Peyer's patch (tissue), 4 donors: Measurements from ENCODE around the gene LHX1. TPM values are rescaled to one million over a fixed set of nuclear protein-coding genes. Genes with fewer than 3 reads are reported as not detected.

ENCODE experiments used
- DNase-seq, 3 donors: peaks; one replicate each; pipeline ENCODE4 v3.0.0-alpha.2; 2017 to 2019
- H3K27ac ChIP-seq, 4 donors: fragments of 200-600 bp; sonication (generic); one replicate each; pipeline ENCODE4 v1.5.1; 2016 to 2019
- H3K27me3 ChIP-seq, 2 donors: fragments of 200-600 bp; sonication (generic); one replicate each; pipeline ENCODE4 v1.5.1; 2019
- H3K36me3 ChIP-seq, 3 donors: fragments of 200-600 bp; sonication (generic); one replicate each; pipeline ENCODE4 v1.5.1; 2016 to 2019
- H3K4me1 ChIP-seq, 4 donors: fragments of 200-600 bp; sonication (generic); one replicate each; pipeline ENCODE4 v1.5.1; 2016 to 2019
- H3K4me3 ChIP-seq, 4 donors: fragments of 200-600 bp; sonication (generic); 1 replicate in 3 of 4; 2 replicates in 1 of 4; pipeline ENCODE4 v1.5.1; 2016 to 2019; ENCODE audit warnings: mild to moderate bottlenecking in 1 of 4
- H3K9me3 ChIP-seq, 4 donors: fragments of 200-600 bp; sonication (generic); one replicate each; pipeline ENCODE4 v1.5.1; 2016 to 2019; ENCODE audit warnings: mild to moderate bottlenecking in 1 of 4
- CTCF ChIP-seq, 6 experiments: fragments of 450-650 bp in 4 of 6; fragments of 200-600 bp in 2 of 6; sonication (generic) in 1 of 6; IDR thresholded peaks; one replicate each; pipeline ENCODE4 v1.5.1; 2017 to 2019; ENCODE audit warnings: antibody characterized with exemption in 6 of 6, mild to moderate bottlenecking in 3 of 6, moderate library complexity in 1 of 6
- POLR2A ChIP-seq, 2 donors: fragments of 450-650 bp; IDR thresholded peaks; one replicate each; pipeline ENCODE4 v1.5.1; 2017; ENCODE audit warnings: antibody characterized with exemption in 2 of 2, mild to moderate bottlenecking in 2 of 2, moderate library complexity in 2 of 2
- total RNA-seq, 4 donors: library from RNA; depleted of rRNA; stranded (reverse); fragments of >200 nt; gene quantifications; one replicate each; pipeline ENCODE4 v1.1.0, GENCODE V29; 2016

The LHX1 gene
- total RNA-seq, 4 donors from 2014 or later = not detected

- no peak for DNase-seq
- H3K4me1 ChIP-seq = peaks cover 1 to 38% (median 25%) of the 10 kb centered on the region in 4 donors
- no peak overlapping the region for H3K4me3 ChIP-seq
- H3K27me3 ChIP-seq = peaks cover under 1 to 90% of the 10 kb centered on the region in 2 donors
- no peak overlapping the region for H3K27ac ChIP-seq
- H3K9me3 ChIP-seq = peaks cover 0 to 14% (median 0%) of the 10 kb centered on the region in 4 donors
- no peak for TF ChIP-seq CTCF (IDR thresholded peaks at IDR 0.05)
- TF ChIP-seq POLR2A (IDR thresholded peaks at IDR 0.05) = no peak
- H3K36me3 ChIP-seq = no peaks in the 10 kb centered on the region
These were observed 4.2 kb downstream of the LHX1 start for GRCh38 chr17:36941265-36942010.

- no peak for DNase-seq
- TF ChIP-seq POLR2A (IDR thresholded peaks at IDR 0.05) = no peak
- TF ChIP-seq CTCF (IDR thresholded peaks at IDR 0.05) = no peak
- Histone ChIP-seq H3K9me3 (peaks cover 0 to 14% (median 0%) of the 10 kb centered on the region in 4 donors), H3K27ac (no peak overlapping the region), H3K4me1 (peaks cover 0 to 31% (median 19%) of the 10 kb centered on the region in 4 donors), H3K4me3 (peak overlapping the region in 3 of 4 donors; percentile 3 to 21 (median 10)), H3K27me3 (peaks cover 0 to 89% of the 10 kb centered on the region in 2 donors), H3K36me3 (no peaks in the 10 kb centered on the region)
These were observed 4.8 kb downstream of the LHX1 start for GRCh38 chr17:36942019-36942599.

GRCh38 chr17:36942631-36943125 is 5.4 kb downstream of the LHX1 start:
- H3K4me3 ChIP-seq = peak overlapping the region in 2 of 4 donors; percentile 3 to 10
- DNase-seq = no peak
- peaks cover 0 to 89% of the 10 kb centered on the region in 2 donors for H3K27me3 ChIP-seq
- peaks cover 0 to 14% (median 0%) of the 10 kb centered on the region in 4 donors for H3K9me3 ChIP-seq
- no peaks in the 10 kb centered on the region for H3K36me3 ChIP-seq
- H3K4me1 ChIP-seq = peaks cover 0 to 25% (median 14%) of the 10 kb centered on the region in 4 donors
- no peak for TF ChIP-seq POLR2A (IDR thresholded peaks at IDR 0.05)
- TF ChIP-seq CTCF (IDR thresholded peaks at IDR 0.05) = no peak
- no peak overlapping the region for H3K27ac ChIP-seq

GRCh38 chr17:36943250-36944191 is 6.2 kb downstream of the LHX1 start:
- peaks cover 0 to 23% (median 12%) of the 10 kb centered on the region in 4 donors for H3K4me1 ChIP-seq
- H3K9me3 ChIP-seq = peaks cover 0 to 14% (median 0%) of the 10 kb centered on the region in 4 donors
- DNase-seq = no peak
- no peak overlapping the region for H3K27ac ChIP-seq
- no peak overlapping the region for H3K4me3 ChIP-seq
- no peaks in the 10 kb centered on the region for H3K36me3 ChIP-seq
- TF ChIP-seq CTCF (IDR thresholded peaks at IDR 0.05) = no peak
- TF ChIP-seq POLR2A (IDR thresholded peaks at IDR 0.05) = no peak
- peaks cover 0 to 81% of the 10 kb centered on the region in 2 donors for H3K27me3 ChIP-seq

- H3K4me1 ChIP-seq = peaks cover 0 to 22% (median 11%) of the 10 kb centered on the region in 4 donors
- H3K27ac ChIP-seq = no peak overlapping the region
- H3K4me3 ChIP-seq = no peak overlapping the region
- peaks cover 0 to 7% (median 0%) of the 10 kb centered on the region in 4 donors for H3K9me3 ChIP-seq
- DNase-seq = no peak
- no peaks in the 10 kb centered on the region for H3K36me3 ChIP-seq
- H3K27me3 ChIP-seq = peaks cover 0 to 71% of the 10 kb centered on the region in 2 donors
- no peak for TF ChIP-seq CTCF (IDR thresholded peaks at IDR 0.05)
These were observed 7.3 kb downstream of the LHX1 start for GRCh38 chr17:36944553-36944952.
